Testis (tissue), 3 donors: ENCODE data around the gene NEUROG2. TPM values are rescaled to one million over a fixed set of nuclear protein-coding genes. Genes with fewer than 3 reads are reported as not detected.

Experiments used
- DNase-seq: peaks from one replicate; pipeline ENCODE4 v3.0.0-alpha.2; 2019
- H3K27ac ChIP-seq, 2 donors: fragments of 200-600 bp; sonication (generic); one replicate each; pipeline ENCODE4 v1.5.1; 2019
- H3K27me3 ChIP-seq: fragments of 200-600 bp; sonication (generic); one replicate; pipeline ENCODE4 v1.5.1; 2019
- H3K36me3 ChIP-seq: fragments of 200-600 bp; sonication (generic); one replicate; pipeline ENCODE4 v1.5.1; 2017; ENCODE audit warnings: low read depth; ENCODE audit errors: missing control alignments
- H3K4me1 ChIP-seq: fragments of 200-600 bp; sonication (generic); one replicate; pipeline ENCODE4 v1.5.1; 2019
- H3K4me3 ChIP-seq, 2 donors: fragments of 200-600 bp; sonication (generic); one replicate each; pipeline ENCODE4 v1.5.1; 2017 to 2019
- H3K9me3 ChIP-seq: fragments of 200-600 bp; sonication (generic); one replicate; pipeline ENCODE4 v1.5.1; 2017
- CTCF ChIP-seq, 3 experiments: fragments of 450-650 bp in 2 of 3; fragments of 200-600 bp in 1 of 3; sonication (generic) in 1 of 3; IDR thresholded peaks; one replicate each; pipeline ENCODE4 v1.5.1; 2016 to 2019; ENCODE audit warnings: antibody characterized with exemption in 3 of 3, mild to moderate bottlenecking in 2 of 3, moderate library complexity in 1 of 3
- POLR2A ChIP-seq: fragments of 450-650 bp; IDR thresholded peaks from one replicate; pipeline ENCODE4 v1.6.1; 2017; ENCODE audit warnings: antibody characterized with exemption, mild to moderate bottlenecking, moderate library complexity
- WGBS, 2 donors: methylation state at CpG; one replicate each; pipeline ENCODE4 v1.1.5; 2018; 5-methylcytosine and 5-hydroxymethylcytosine counted together
- intact Hi-C: fragments of 100-400 bp; cut with DNase I; formaldehyde crosslinking; loops from one replicate; pipeline ENCODE4 v1.15.1; 2023; ENCODE audit warnings: low total_unique reads
- polyA plus RNA-seq: library from polyadenylated mRNA; stranded (reverse); fragments of 350-450 nt; fragmentation: Illumina TruSeq; extraction: RNeasy Lipid Tissue Mini Kit (QIAGEN cat#74804); gene quantifications from one replicate; pipeline ENCODE4 v1.2.3, GENCODE V29; 2014; ENCODE audit warnings: low read depth, low replicate concordance; ENCODE audit not compliant: insufficient read depth
- total RNA-seq, 2 donors: library from RNA; depleted of rRNA; stranded (reverse); fragments of >200 nt; gene quantifications; one replicate each; pipeline ENCODE4 v1.2.3, GENCODE V29; 2016

NEUROG2 gene
- total and polyA plus RNA-seq, 3 donors from 2014 or later: 0.62 to 4.1 (median 3.8) TPM

GRCh38 chr4:112485930-112486329 lies 30.1 kb downstream of the NEUROG2 start:
- H3K4me3 ChIP-seq: no peak overlapping the region
- WGBS, 2 donors: 64 to 71% methylated on average over 5 of the region's 5 CpGs
- H3K36me3 ChIP-seq: no peaks in the 10 kb centered on the region
- TF ChIP-seq CTCF (IDR thresholded peaks at IDR 0.05) (no peak), POLR2A (no peak)
- intact Hi-C loops: no loop called here
- no peak for DNase-seq
- H3K9me3 ChIP-seq: no peaks in the 10 kb centered on the region
- no peaks in the 10 kb centered on the region for H3K4me1 ChIP-seq
- H3K27me3 ChIP-seq: no peaks in the 10 kb centered on the region
- no peak overlapping the region for H3K27ac ChIP-seq

GRCh38 chr4:112473985-112474384 lies 42.0 kb downstream of the NEUROG2 start:
- WGBS, 2 donors: 90 to 91% methylated on average over 2 of the region's 2 CpGs
- TF ChIP-seq CTCF (IDR thresholded peaks at IDR 0.05) (no peak), POLR2A (no peak)
- no peak overlapping the region for H3K4me3 ChIP-seq
- no peaks in the 10 kb centered on the region for H3K9me3 ChIP-seq
- no peak for DNase-seq
- no peaks in the 10 kb centered on the region for H3K27me3 ChIP-seq
- H3K4me1 ChIP-seq: no peaks in the 10 kb centered on the region
- no peak overlapping the region for H3K27ac ChIP-seq
- H3K36me3 ChIP-seq: no peaks in the 10 kb centered on the region
- intact Hi-C loops: no loop called here

DNA sequence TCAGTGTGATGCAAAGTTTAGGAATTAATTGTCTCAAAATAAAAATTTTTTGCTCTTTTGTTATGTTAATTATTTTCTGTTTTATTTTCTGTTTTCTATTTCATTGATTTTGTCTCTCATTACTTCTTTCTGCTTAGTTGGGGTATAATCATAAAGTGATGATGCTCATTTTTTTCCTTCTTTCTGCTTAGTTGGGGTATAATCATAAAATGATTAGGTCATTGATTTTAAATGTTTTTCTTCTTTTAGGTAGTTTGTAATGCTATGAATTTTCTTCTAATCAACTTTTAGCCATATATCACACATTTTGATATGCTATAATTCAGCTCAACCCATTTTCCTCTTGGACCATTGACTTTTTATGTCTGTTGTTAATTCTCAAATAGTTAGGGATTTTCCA lies 43.7 kb downstream of the NEUROG2 start:
- intact Hi-C loops: no loop called here
- H3K4me1 ChIP-seq: no peaks in the 10 kb centered on the region

More for the DNA sequence above, 43.7 kb downstream of the NEUROG2 start:
- Histone ChIP-seq H3K27me3 (no peaks in the 10 kb centered on the region), H3K36me3 (no peaks in the 10 kb centered on the region), H3K9me3 (no peaks in the 10 kb centered on the region), H3K27ac (no peak overlapping the region), H3K4me3 (no peak overlapping the region)
- DNase-seq: no peak
- no peak for TF ChIP-seq CTCF (IDR thresholded peaks at IDR 0.05)
- TF ChIP-seq POLR2A: no peak

Other genes with a start within 250 kb of the NEUROG2 start
- 1 to 10 TPM; 1.7 to 2.8 TPM for gene TIFA, start 230.3 kb downstream of the NEUROG2 start, total RNA-seq
- 3.3 TPM for gene TIFA, start 230.3 kb downstream of the NEUROG2 start, polyA plus RNA-seq
- 10 to 100 TPM in 1 of 2 donors, 1 to 10 TPM in 1; 9.7 to 12.5 TPM for gene ALPK1, start 218.8 kb downstream of the NEUROG2 start, total RNA-seq
- gene ALPK1, start 218.8 kb downstream of the NEUROG2 start, polyA plus RNA-seq: 5.2 TPM
- gene ZGRF1, start 120.7 kb upstream of the NEUROG2 start, total RNA-seq: 10 to 100 TPM; 16.9 to 25.7 TPM
- gene ZGRF1, start 120.7 kb upstream of the NEUROG2 start, polyA plus RNA-seq: 6.4 TPM
- gene LARP7, start 121.0 kb upstream of the NEUROG2 start, total RNA-seq: 10 to 100 TPM; 40.6 to 41.7 TPM
- gene LARP7, start 121.0 kb upstream of the NEUROG2 start, polyA plus RNA-seq: 15.6 TPM